Loucy (cell line): ENCODE data around the gene ACOD1.
A peak's percentile ranks its signal among the peaks of the same experiment; 100 is the strongest.

Experiments
- H2AFZ ChIP-seq: fragments of 200-600 bp; sonication (generic); 2 replicates; pipeline ENCODE4 v1.6.0; 2016; ENCODE audit warnings: antibody characterized with exemption, mild to moderate bottlenecking, low read length, moderate library complexity
- H3F3A ChIP-seq: fragments of 200-600 bp; 2 replicates; pipeline ENCODE4 v1.6.0; 2016; ENCODE audit warnings: antibody characterized with exemption, low read depth, mild to moderate bottlenecking
- H3K27me3 ChIP-seq: fragments of 200-600 bp; sonication (generic); 2 replicates; pipeline ENCODE4 v1.6.1; 2014; ENCODE audit warnings: low read length, mild to moderate bottlenecking; ENCODE audit not compliant: insufficient read depth, poor library complexity, severe bottlenecking
- H3K36me3 ChIP-seq: fragments of 200-600 bp; sonication (generic); 2 replicates; pipeline ENCODE4 v1.6.1; 2016; ENCODE audit warnings: low read length; ENCODE audit not compliant: insufficient read depth
- H3K4me1 ChIP-seq: fragments of 200-600 bp; sonication (generic); 2 replicates; pipeline ENCODE4 v1.5.1; 2014; ENCODE audit warnings: low read length, mild to moderate bottlenecking; ENCODE audit not compliant: insufficient read depth, poor library complexity, severe bottlenecking
- H3K4me2 ChIP-seq: fragments of 200-600 bp; sonication (generic); 2 replicates; pipeline ENCODE4 v1.6.0; 2014; ENCODE audit warnings: antibody characterized with exemption, low read length, low read depth, mild to moderate bottlenecking; ENCODE audit not compliant: poor library complexity, severe bottlenecking
- H3K4me3 ChIP-seq: fragments of 200-600 bp; sonication (generic); 2 replicates; pipeline ENCODE4 v1.5.1; 2014; ENCODE audit warnings: low read length, mild to moderate bottlenecking, mixed read lengths; ENCODE audit not compliant: poor library complexity, severe bottlenecking
- H3K79me2 ChIP-seq: fragments of 200-600 bp; sonication (generic); 2 replicates; pipeline ENCODE4 v1.6.1; 2014; ENCODE audit warnings: low read length; ENCODE audit not compliant: insufficient read depth
- H3K9ac ChIP-seq: fragments of 200-600 bp; sonication (generic); 2 replicates; pipeline ENCODE4 v1.6.0; 2014; ENCODE audit warnings: mild to moderate bottlenecking, low read depth, low read length, moderate library complexity; ENCODE audit not compliant: poor library complexity, severe bottlenecking
- H3K9me2 ChIP-seq: fragments of 200-600 bp; sonication (generic); replicated peaks from 2 replicates; pipeline ENCODE4 v1.6.1; 2016; ENCODE audit warnings: low read depth, low read length, mixed read lengths
- H3K9me3 ChIP-seq: fragments of 200-600 bp; sonication (generic); 2 replicates; pipeline ENCODE4 v1.6.1; 2014; ENCODE audit warnings: mild to moderate bottlenecking, antibody characterized with exemption, low read length, low read depth; ENCODE audit not compliant: insufficient read depth
- H4K20me1 ChIP-seq: fragments of 200-600 bp; sonication (generic); 2 replicates; pipeline ENCODE4 v1.6.0; 2014; ENCODE audit warnings: antibody characterized with exemption, low read length, mild to moderate bottlenecking; ENCODE audit not compliant: insufficient read depth, poor library complexity, severe bottlenecking
- EZH2phosphoT487 ChIP-seq: fragments of 200-600 bp; IDR thresholded peaks from 2 replicates; pipeline ENCODE4 v1.6.1; 2018; ENCODE audit warnings: antibody characterized with exemption, mild to moderate bottlenecking, moderate library complexity, borderline replicate concordance
- TF ChIP-seq, protein P1 (sequence below): fragments of 200-600 bp; sonication (generic); conservative IDR thresholded peaks from 2 replicates; pipeline ENCODE4 v1.5.1; 2014; ENCODE audit warnings: mild to moderate bottlenecking, antibody characterized with exemption, low read length

Gene ACOD1

DNA sequence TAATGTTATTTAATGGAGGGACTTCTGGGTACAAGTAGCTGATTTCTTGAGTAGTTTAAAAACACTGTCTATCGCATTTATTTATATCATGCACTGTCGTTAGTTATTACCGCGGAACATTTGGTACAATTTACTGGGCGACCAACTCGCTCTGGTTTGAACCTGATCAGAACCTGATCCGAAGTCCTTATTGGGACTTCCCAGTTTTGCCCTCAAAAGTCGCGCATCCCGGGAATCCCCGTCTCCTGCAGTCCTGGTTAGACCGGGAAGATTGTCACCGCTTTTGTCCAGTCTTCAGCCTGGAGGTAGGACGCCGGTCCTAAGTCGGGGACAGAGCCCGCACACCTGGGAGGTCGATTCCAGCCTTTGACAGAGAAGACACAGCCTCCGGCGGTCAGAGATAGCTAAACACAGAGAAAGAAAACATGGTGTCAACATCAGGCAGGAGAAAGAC lies 44.3 kb downstream of the ACOD1 start:
- Histone ChIP-seq H3K4me2 (peak overlapping the region; percentile 96), H3K27me3 (no peaks in the 10 kb centered on the region)

DNA sequence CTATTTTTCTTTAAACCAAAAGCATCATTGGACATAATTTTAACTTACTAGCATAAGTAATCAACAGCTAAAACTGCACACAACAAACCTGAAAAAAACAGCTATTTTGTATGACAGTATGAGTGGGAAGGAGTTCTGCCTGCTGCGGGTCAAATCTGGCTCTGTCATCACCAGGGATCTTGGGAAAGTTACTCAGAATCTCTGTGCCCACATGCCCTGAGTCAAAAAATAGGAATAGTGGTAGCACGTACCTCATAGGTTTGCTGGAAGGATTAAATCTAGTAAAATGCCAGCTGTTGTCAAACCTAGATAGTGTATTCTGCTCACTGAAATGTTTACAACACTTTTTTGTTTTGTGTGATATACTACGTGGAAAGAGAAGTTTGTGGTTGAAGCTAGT lies 44.7 kb downstream of the ACOD1 start:
- Histone ChIP-seq H3K27me3 (no peaks in the 10 kb centered on the region), H3K9me3 (no peaks in the 10 kb centered on the region), H3K79me2 (peaks cover 14% of the 10 kb centered on the region; the same call in 1 of the 2 replicates), H3F3A (no peaks in the 10 kb centered on the region), H3K36me3 (no peaks in the 10 kb centered on the region), H3K9ac (peak overlapping the region; percentile 88), H4K20me1 (peaks cover 7% of the 10 kb centered on the region), H3K4me2 (peak overlapping the region; percentile 96), H2AFZ (no peak overlapping the region), H3K4me3 (peak overlapping the region; percentile 97), H3K9me2 (no peaks in the 10 kb centered on the region), H3K4me1 (peaks cover 24% of the 10 kb centered on the region)
- TF ChIP-seq EZH2phosphoT487 = no peak
- TF ChIP-seq, protein P1, sequence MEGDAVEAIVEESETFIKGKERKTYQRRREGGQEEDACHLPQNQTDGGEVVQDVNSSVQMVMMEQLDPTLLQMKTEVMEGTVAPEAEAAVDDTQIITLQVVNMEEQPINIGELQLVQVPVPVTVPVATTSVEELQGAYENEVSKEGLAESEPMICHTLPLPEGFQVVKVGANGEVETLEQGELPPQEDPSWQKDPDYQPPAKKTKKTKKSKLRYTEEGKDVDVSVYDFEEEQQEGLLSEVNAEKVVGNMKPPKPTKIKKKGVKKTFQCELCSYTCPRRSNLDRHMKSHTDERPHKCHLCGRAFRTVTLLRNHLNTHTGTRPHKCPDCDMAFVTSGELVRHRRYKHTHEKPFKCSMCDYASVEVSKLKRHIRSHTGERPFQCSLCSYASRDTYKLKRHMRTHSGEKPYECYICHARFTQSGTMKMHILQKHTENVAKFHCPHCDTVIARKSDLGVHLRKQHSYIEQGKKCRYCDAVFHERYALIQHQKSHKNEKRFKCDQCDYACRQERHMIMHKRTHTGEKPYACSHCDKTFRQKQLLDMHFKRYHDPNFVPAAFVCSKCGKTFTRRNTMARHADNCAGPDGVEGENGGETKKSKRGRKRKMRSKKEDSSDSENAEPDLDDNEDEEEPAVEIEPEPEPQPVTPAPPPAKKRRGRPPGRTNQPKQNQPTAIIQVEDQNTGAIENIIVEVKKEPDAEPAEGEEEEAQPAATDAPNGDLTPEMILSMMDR = no peak

More for the DNA sequence above, 44.3 kb downstream of the ACOD1 start:
- Histone ChIP-seq H3K36me3 (no peaks in the 10 kb centered on the region), H4K20me1 (peaks cover 4% of the 10 kb centered on the region), H2AFZ (peak overlapping the region; percentile 99), H3K4me3 (peak overlapping the region; percentile 97), H3K79me2 (peaks cover 14% of the 10 kb centered on the region; the same call in 1 of the 2 replicates), H3K9ac (peak overlapping the region; percentile 88), H3K9me2 (no peaks in the 10 kb centered on the region), H3F3A (no peaks in the 10 kb centered on the region), H3K9me3 (no peaks in the 10 kb centered on the region), H3K4me1 (peaks cover 24% of the 10 kb centered on the region)
- TF ChIP-seq, protein P1 = no peak
- TF ChIP-seq EZH2phosphoT487 = no peak

DNA sequence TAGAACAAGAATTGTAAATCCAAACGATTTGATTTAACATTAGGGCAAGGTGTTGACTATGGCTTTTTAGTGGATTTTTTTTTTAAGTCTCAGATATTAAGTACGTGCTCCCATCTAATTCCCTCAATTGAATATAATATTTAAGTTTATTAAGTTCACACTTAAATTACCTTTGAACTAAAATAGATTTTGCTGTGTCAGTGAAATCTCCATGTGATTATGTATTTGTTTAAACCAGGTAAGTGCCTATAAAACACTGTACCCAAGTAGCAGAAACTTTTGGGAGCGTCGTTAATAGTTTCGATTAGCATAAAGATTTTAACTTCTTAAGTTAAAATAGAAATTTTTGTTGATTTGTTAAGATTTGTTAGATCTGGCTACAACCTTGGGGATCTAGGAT lies 45.2 kb downstream of the ACOD1 start:
- Histone ChIP-seq H2AFZ (no peak overlapping the region), H3K27me3 (no peaks in the 10 kb centered on the region), H3K9me3 (no peaks in the 10 kb centered on the region), H3K4me1 (peaks cover 24% of the 10 kb centered on the region), H3K36me3 (no peaks in the 10 kb centered on the region), H3K4me2 (peak overlapping the region; percentile 96), H3F3A (no peaks in the 10 kb centered on the region), H3K4me3 (peak overlapping the region; percentile 97), H3K9me2 (no peaks in the 10 kb centered on the region), H4K20me1 (peaks cover 7% of the 10 kb centered on the region), H3K9ac (peak overlapping the region; percentile 88), H3K79me2 (peaks cover 14% of the 10 kb centered on the region; the same call in 1 of the 2 replicates)
- TF ChIP-seq, protein P1 = no peak
- no peak for TF ChIP-seq EZH2phosphoT487
